Trophoblast cell (in vitro differentiated cells and primary cell): Measurements from ENCODE around the gene ESYT2.
A peak's percentile ranks its signal among the peaks of the same experiment; 100 is the strongest.

ENCODE experiments used
- DNase-seq, 2 donors: peaks; one replicate each; pipeline ENCODE4 v3.0.0-alpha.2; 2016
- H2AFZ ChIP-seq: 2 replicates; pipeline ENCODE4 v1.6.1; 2013; ENCODE audit warnings: low read length, moderate library complexity, mild to moderate bottlenecking; ENCODE audit not compliant: insufficient read depth, poor library complexity
- H2AK5ac ChIP-seq: 2 replicates; pipeline ENCODE4 v1.6.1; 2013; ENCODE audit warnings: mild to moderate bottlenecking, low read length
- H2BK120ac ChIP-seq: 2 replicates; pipeline ENCODE4 v1.6.1; 2013; ENCODE audit warnings: low read length, mild to moderate bottlenecking, moderate library complexity; ENCODE audit not compliant: insufficient read depth, poor library complexity
- H2BK12ac ChIP-seq: 2 replicates; pipeline ENCODE4 v1.6.1; 2013; ENCODE audit warnings: mild to moderate bottlenecking, low read length, moderate library complexity
- H2BK5ac ChIP-seq: 2 replicates; pipeline ENCODE4 v1.6.1; 2013; ENCODE audit warnings: low read length, low read depth, moderate library complexity, mild to moderate bottlenecking; ENCODE audit not compliant: poor library complexity
- H3K14ac ChIP-seq: 2 replicates; pipeline ENCODE4 v1.6.1; 2013; ENCODE audit warnings: mild to moderate bottlenecking, low read length
- H3K18ac ChIP-seq: 2 replicates; pipeline ENCODE4 v1.6.1; 2013; ENCODE audit warnings: mild to moderate bottlenecking, low read length
- H3K23ac ChIP-seq: 2 replicates; pipeline ENCODE4 v1.6.1; 2013; ENCODE audit warnings: low read length
- H3K27ac ChIP-seq: 2 replicates; pipeline ENCODE4 v1.5.1; 2013; ENCODE audit warnings: low read depth, mild to moderate bottlenecking, inconsistent platforms, low read length, moderate library complexity
- H3K27me3 ChIP-seq: 2 replicates; pipeline ENCODE4 v1.6.1; 2013; ENCODE audit warnings: inconsistent platforms, mild to moderate bottlenecking, low read length, moderate library complexity; ENCODE audit not compliant: insufficient read depth
- H3K36me3 ChIP-seq, 2 experiments: 1 replicate in 1 of 2; 2 replicates in 1 of 2; pipeline ENCODE4 v1.6.1; 2013; ENCODE audit warnings: low read length in 2 of 2, mild to moderate bottlenecking in 2 of 2, moderate library complexity in 1 of 2; ENCODE audit not compliant: insufficient read depth in 2 of 2, control insufficient read depth in 1 of 2
- H3K4ac ChIP-seq: 2 replicates; pipeline ENCODE4 v1.6.1; 2013; ENCODE audit warnings: low read depth, mild to moderate bottlenecking, low read length, moderate library complexity
- H3K4me1 ChIP-seq, 2 experiments: 1 replicate in 1 of 2; 2 replicates in 1 of 2; pipeline ENCODE4 v1.6.1; 2013; ENCODE audit warnings: low read length in 2 of 2, mild to moderate bottlenecking in 2 of 2, moderate library complexity in 1 of 2; ENCODE audit not compliant: insufficient read depth in 2 of 2, control insufficient read depth in 1 of 2
- H3K4me2 ChIP-seq: 2 replicates; pipeline ENCODE4 v1.6.1; 2013; ENCODE audit warnings: inconsistent platforms, mild to moderate bottlenecking, low read length, moderate library complexity
- H3K4me3 ChIP-seq: 2 replicates; pipeline ENCODE4 v1.5.1; 2013; ENCODE audit warnings: mild to moderate bottlenecking, low read depth, low read length, inconsistent platforms
- H3K79me1 ChIP-seq: one replicate; pipeline ENCODE4 v1.6.1; 2013; ENCODE audit warnings: low read length
- H3K79me2 ChIP-seq: 2 replicates; pipeline ENCODE4 v1.6.1; 2013; ENCODE audit warnings: low read length, mild to moderate bottlenecking; ENCODE audit not compliant: control insufficient read depth, insufficient read depth, poor library complexity
- H3K9ac ChIP-seq: 2 replicates; pipeline ENCODE4 v1.6.1; 2013; ENCODE audit warnings: mild to moderate bottlenecking, low read length
- H3K9me3 ChIP-seq: 2 replicates; pipeline ENCODE4 v1.6.1; 2013; ENCODE audit warnings: low read depth, mild to moderate bottlenecking, control low read depth, inconsistent platforms, low read length; ENCODE audit not compliant: insufficient read depth
- H4K12ac ChIP-seq: 2 replicates; pipeline ENCODE4 v1.6.1; 2013; ENCODE audit warnings: low read depth, mild to moderate bottlenecking, low read length, moderate library complexity
- H4K8ac ChIP-seq: 2 replicates; pipeline ENCODE4 v1.6.1; 2013; ENCODE audit warnings: low read depth, mild to moderate bottlenecking, low read length, moderate library complexity
- H4K91ac ChIP-seq: one replicate; pipeline ENCODE4 v1.6.1; 2013; ENCODE audit warnings: low read depth, mild to moderate bottlenecking, low read length, moderate library complexity
- WGBS: extraction: QIAGEN DNeasy Blood & Tissue Kit; methylation state at CpG from one replicate; pipeline ENCODE4 v1.1.7; 2013; ENCODE audit warnings: missing lambda C conversion rate; ENCODE audit not compliant: insufficient read length, insufficient coverage; ENCODE audit errors: extremely low coverage; 5-methylcytosine and 5-hydroxymethylcytosine counted together

Gene ESYT2

GRCh38 chr7:158858592-158859503 lies 29.5 kb upstream of the ESYT2 start:
- no CpG with 5 or more reads among the region's 5 CpGs for WGBS
- H2AFZ ChIP-seq = no peak overlapping the region
- no peak overlapping the region for H3K4ac ChIP-seq
- no peak overlapping the region for H2AK5ac ChIP-seq
- no peak overlapping the region for H3K9ac ChIP-seq
- peaks cover 8% of the 10 kb centered on the region for H3K79me1 ChIP-seq
- no peak overlapping the region for H3K23ac ChIP-seq
- no peak overlapping the region for H2BK12ac ChIP-seq
- H3K36me3 ChIP-seq = no peaks in the 10 kb centered on the region
- H3K4me2 ChIP-seq = peak overlapping the region; percentile 28
- peak overlapping the region; percentile 18 for H4K91ac ChIP-seq
- no peak overlapping the region for H4K12ac ChIP-seq
- no peak overlapping the region for H3K14ac ChIP-seq
- DNase-seq = no peak
- H3K27me3 ChIP-seq = no peaks in the 10 kb centered on the region
- H3K4me3 ChIP-seq = no peak overlapping the region
- peak overlapping the region; percentile 56 for H3K18ac ChIP-seq
- H4K8ac ChIP-seq = peak overlapping the region; percentile 61
- H2BK5ac ChIP-seq = no peak overlapping the region
- H3K4me1 ChIP-seq = peaks cover 0 to 2% of the 10 kb centered on the region in 2 experiments
- no peak overlapping the region for H2BK120ac ChIP-seq
- peak overlapping the region; percentile 48 for H3K27ac ChIP-seq
- H3K79me2 ChIP-seq = peaks cover 5% of the 10 kb centered on the region
- no peaks in the 10 kb centered on the region for H3K9me3 ChIP-seq

GRCh38 chr7:158856883-158857668 lies 27.8 kb upstream of the ESYT2 start:
- H3K79me1 ChIP-seq = peaks cover 5% of the 10 kb centered on the region
- peaks cover 4% of the 10 kb centered on the region for H3K79me2 ChIP-seq
- no peak overlapping the region for H2BK12ac ChIP-seq
- DNase-seq = peak in 1 of 2 donors; percentile 21
- peak overlapping the region; percentile 67 for H3K9ac ChIP-seq
- H2BK5ac ChIP-seq = peak overlapping the region; percentile 81
- H4K12ac ChIP-seq = peak overlapping the region; percentile 32
- H2AK5ac ChIP-seq = no peak overlapping the region
- H3K9me3 ChIP-seq = no peaks in the 10 kb centered on the region
- H2BK120ac ChIP-seq = peak overlapping the region; percentile 86
- H3K23ac ChIP-seq = no peak overlapping the region
- H3K4me2 ChIP-seq = peak overlapping the region; percentile 55
- peaks cover 0 to 2% of the 10 kb centered on the region in 2 experiments for H3K4me1 ChIP-seq
- peak overlapping the region; percentile 91 for H3K4me3 ChIP-seq
- H3K27me3 ChIP-seq = no peaks in the 10 kb centered on the region
- H4K91ac ChIP-seq = peak overlapping the region; percentile 55
- no peaks in the 10 kb centered on the region for H3K36me3 ChIP-seq
- peak overlapping the region; percentile 97 for H3K18ac ChIP-seq
- H3K27ac ChIP-seq = peak overlapping the region; percentile 32
- H3K4ac ChIP-seq = no peak overlapping the region
- H4K8ac ChIP-seq = peak overlapping the region; percentile 74
- peak overlapping the region; percentile 87 for H3K14ac ChIP-seq
- H2AFZ ChIP-seq = peak overlapping the region; percentile 81
- WGBS = no CpG with 5 or more reads among the region's 31 CpGs

DNA sequence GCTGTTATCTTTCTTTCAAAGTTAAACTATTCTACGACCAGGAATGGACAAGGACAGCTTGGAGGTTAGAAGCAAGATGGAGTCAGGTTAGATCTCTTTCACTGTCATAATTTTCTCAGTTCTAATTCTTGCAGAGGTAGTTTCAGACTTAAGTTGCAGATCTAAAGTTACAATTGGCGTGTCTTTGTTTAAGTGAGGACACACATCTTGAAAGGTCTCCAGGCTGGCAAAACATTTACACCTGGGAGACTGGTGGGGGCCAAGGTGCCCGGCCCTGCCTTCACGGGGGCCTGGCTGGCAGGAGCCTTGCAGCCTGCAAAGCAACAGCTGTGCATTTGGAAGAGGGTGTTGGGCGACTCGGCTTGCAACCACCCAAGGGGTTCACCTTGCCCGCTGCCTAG lies 25.4 kb upstream of the ESYT2 start:
- peaks cover 4% of the 10 kb centered on the region for H3K79me2 ChIP-seq

GRCh38 chr7:158850545-158851102 lies 21.3 kb upstream of the ESYT2 start:
- H2BK5ac ChIP-seq = no peak overlapping the region
- H3K23ac ChIP-seq = no peak overlapping the region
- H3K36me3 ChIP-seq = no peaks in the 10 kb centered on the region
- H2AFZ ChIP-seq = no peak overlapping the region
- H3K4ac ChIP-seq = no peak overlapping the region
- H2BK12ac ChIP-seq = no peak overlapping the region
- H3K4me3 ChIP-seq = no peak overlapping the region
- no peak overlapping the region for H3K14ac ChIP-seq
- H3K79me1 ChIP-seq = no peaks in the 10 kb centered on the region
- no peak overlapping the region for H3K18ac ChIP-seq
- H3K4me2 ChIP-seq = no peak overlapping the region
- H4K91ac ChIP-seq = no peak overlapping the region
- whole genome bisulfite sequencing = no CpG with 5 or more reads among the region's 5 CpGs
- H3K79me2 ChIP-seq = no peaks in the 10 kb centered on the region
- no peak overlapping the region for H2BK120ac ChIP-seq
- no peak for DNase-seq
- H4K8ac ChIP-seq = no peak overlapping the region
- no peak overlapping the region for H3K27ac ChIP-seq
- H4K12ac ChIP-seq = no peak overlapping the region
- no peaks in the 10 kb centered on the region for H3K9me3 ChIP-seq
- no peaks in the 10 kb centered on the region for H3K27me3 ChIP-seq
- no peak overlapping the region for H3K9ac ChIP-seq
- no peaks in the 10 kb centered on the region for H3K4me1 ChIP-seq
- no peak overlapping the region for H2AK5ac ChIP-seq

More for the DNA sequence above, 25.4 kb upstream of the ESYT2 start:
- Histone ChIP-seq H3K4ac (no peak overlapping the region), H4K12ac (no peak overlapping the region), H3K27me3 (no peaks in the 10 kb centered on the region), H3K4me2 (no peak overlapping the region), H3K36me3 (no peaks in the 10 kb centered on the region), H3K23ac (no peak overlapping the region), H3K9me3 (no peaks in the 10 kb centered on the region), H3K14ac (no peak overlapping the region), H3K4me3 (no peak overlapping the region), H4K91ac (no peak overlapping the region), H3K9ac (no peak overlapping the region), H3K79me1 (peaks cover 5% of the 10 kb centered on the region), H2BK12ac (no peak overlapping the region), H3K4me1 (peaks cover 0 to 2% of the 10 kb centered on the region in 2 experiments), H2AK5ac (no peak overlapping the region), H4K8ac (no peak overlapping the region), H3K18ac (no peak overlapping the region), H3K27ac (no peak overlapping the region), H2BK5ac (no peak overlapping the region), H2BK120ac (no peak overlapping the region), H2AFZ (no peak overlapping the region)
- no peak for DNase-seq
- no CpG with 5 or more reads among the region's 7 CpGs for whole genome bisulfite sequencing
